DND-41 (cell line): ENCODE data around the gene DENND1A.

ENCODE experiments used
- ATAC-seq: fragments of 200-7000 bp; cut with Tn5 transposase; 3 replicates; pipeline ENCODE4 v1.9.1; 2021; ENCODE audit warnings: low read depth; ENCODE audit not compliant: insufficient read depth
- DNase-seq: peaks from one replicate; pipeline ENCODE4 v3.0.0-alpha.2; 2020
- H2AFZ ChIP-seq: 2 replicates; pipeline ENCODE4 v1.6.0; 2012; ENCODE audit warnings: low read depth, low read length
- H3K27ac ChIP-seq: 2 replicates; pipeline ENCODE4 v1.5.1; 2012; ENCODE audit warnings: low read length, inconsistent platforms
- H3K27me3 ChIP-seq: fragments of 200-600 bp; sonication (generic); 2 replicates; pipeline ENCODE4 v1.6.0; 2012; ENCODE audit warnings: low read length, mild to moderate bottlenecking, inconsistent platforms; ENCODE audit not compliant: insufficient read depth, poor library complexity
- H3K36me3 ChIP-seq: 2 replicates; pipeline ENCODE4 v1.5.1; 2012; ENCODE audit warnings: low read length, inconsistent platforms; ENCODE audit not compliant: insufficient read depth
- H3K4me1 ChIP-seq: 2 replicates; pipeline ENCODE4 v1.5.1; 2012; ENCODE audit warnings: mild to moderate bottlenecking, low read length; ENCODE audit not compliant: insufficient read depth
- H3K4me2 ChIP-seq: 2 replicates; pipeline ENCODE4 v1.6.0; 2012; ENCODE audit warnings: mild to moderate bottlenecking, moderate library complexity, low read length, inconsistent platforms; ENCODE audit not compliant: insufficient read depth
- H3K4me3 ChIP-seq, 2 experiments: fragments of 200-600 bp in 1 of 2; shearing (Covaris generic) in 1 of 2; 2 replicates each; pipeline ENCODE4 v1.5.1; 2012 to 2016; ENCODE audit warnings: inconsistent platforms in 2 of 2, low read length in 2 of 2, mild to moderate bottlenecking in 2 of 2, low read depth in 1 of 2, moderate library complexity in 1 of 2
- H3K79me2 ChIP-seq: 2 replicates; pipeline ENCODE4 v1.6.0; 2012; ENCODE audit warnings: low read length, inconsistent platforms; ENCODE audit not compliant: insufficient read depth
- H3K9ac ChIP-seq: 2 replicates; pipeline ENCODE4 v1.6.0; 2012; ENCODE audit warnings: low read depth, mild to moderate bottlenecking, inconsistent platforms, low read length, moderate library complexity
- H3K9me3 ChIP-seq: 2 replicates; pipeline ENCODE4 v1.5.1; 2012; ENCODE audit warnings: low read length, moderate library complexity, mild to moderate bottlenecking, inconsistent platforms; ENCODE audit not compliant: insufficient read depth, severe bottlenecking
- H4K20me1 ChIP-seq: 2 replicates; pipeline ENCODE4 v1.6.0; 2012; ENCODE audit warnings: low read length; ENCODE audit not compliant: insufficient read depth
- EZH2 ChIP-seq: IDR thresholded peaks from 3 replicates; pipeline ENCODE4 v1.6.1; 2012; ENCODE audit warnings: borderline replicate concordance, low read depth, mild to moderate bottlenecking, moderate library complexity, low read length, inconsistent platforms; ENCODE audit not compliant: severe bottlenecking
- TF ChIP-seq, protein P1 (sequence below): IDR thresholded peaks from 2 replicates; pipeline ENCODE4 v1.5.1; 2012; ENCODE audit warnings: borderline replicate concordance, low read length, moderate library complexity, mild to moderate bottlenecking; ENCODE audit not compliant: poor library complexity, severe bottlenecking; ENCODE audit errors: extremely low read depth

DENND1A gene

DNA sequence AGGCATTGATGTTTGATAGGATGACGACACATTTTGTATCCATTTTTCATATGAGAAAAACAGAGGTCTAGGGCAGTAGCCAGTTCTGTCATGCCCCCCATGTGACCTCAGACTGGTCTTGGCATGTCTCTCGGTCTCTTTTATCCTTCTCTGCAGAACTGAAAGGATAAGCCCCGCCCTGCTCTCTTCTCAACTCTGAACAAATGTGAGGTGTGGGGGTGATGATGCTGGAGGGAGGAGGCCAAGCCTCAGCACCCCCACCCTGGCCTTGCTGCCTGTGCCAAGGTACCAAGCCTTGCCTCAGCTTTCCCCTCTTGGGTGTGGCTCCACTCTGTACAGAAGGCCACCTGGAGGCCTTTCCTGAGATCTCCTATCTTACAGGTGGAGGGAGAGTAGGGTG, 593.5 kb downstream of the DENND1A start:
- no peak overlapping the region for H2AFZ ChIP-seq
- no peak for DNase-seq
- H3K4me3 ChIP-seq: no peak overlapping the region
- TF ChIP-seq, protein P1, sequence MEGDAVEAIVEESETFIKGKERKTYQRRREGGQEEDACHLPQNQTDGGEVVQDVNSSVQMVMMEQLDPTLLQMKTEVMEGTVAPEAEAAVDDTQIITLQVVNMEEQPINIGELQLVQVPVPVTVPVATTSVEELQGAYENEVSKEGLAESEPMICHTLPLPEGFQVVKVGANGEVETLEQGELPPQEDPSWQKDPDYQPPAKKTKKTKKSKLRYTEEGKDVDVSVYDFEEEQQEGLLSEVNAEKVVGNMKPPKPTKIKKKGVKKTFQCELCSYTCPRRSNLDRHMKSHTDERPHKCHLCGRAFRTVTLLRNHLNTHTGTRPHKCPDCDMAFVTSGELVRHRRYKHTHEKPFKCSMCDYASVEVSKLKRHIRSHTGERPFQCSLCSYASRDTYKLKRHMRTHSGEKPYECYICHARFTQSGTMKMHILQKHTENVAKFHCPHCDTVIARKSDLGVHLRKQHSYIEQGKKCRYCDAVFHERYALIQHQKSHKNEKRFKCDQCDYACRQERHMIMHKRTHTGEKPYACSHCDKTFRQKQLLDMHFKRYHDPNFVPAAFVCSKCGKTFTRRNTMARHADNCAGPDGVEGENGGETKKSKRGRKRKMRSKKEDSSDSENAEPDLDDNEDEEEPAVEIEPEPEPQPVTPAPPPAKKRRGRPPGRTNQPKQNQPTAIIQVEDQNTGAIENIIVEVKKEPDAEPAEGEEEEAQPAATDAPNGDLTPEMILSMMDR: no peak
- H4K20me1 ChIP-seq: no peaks in the 10 kb centered on the region
- no peaks in the 10 kb centered on the region for H3K36me3 ChIP-seq
- no peak overlapping the region for H3K4me2 ChIP-seq
- H3K9ac ChIP-seq: no peak overlapping the region
- no peaks in the 10 kb centered on the region for H3K4me1 ChIP-seq
- no peaks in the 10 kb centered on the region for H3K79me2 ChIP-seq
- no peaks in the 10 kb centered on the region for H3K27me3 ChIP-seq
- H3K9me3 ChIP-seq: no peaks in the 10 kb centered on the region
- H3K27ac ChIP-seq: no peak overlapping the region
- no peak for ATAC-seq

- Histone ChIP-seq H3K27me3 (no peaks in the 10 kb centered on the region), H3K9me3 (no peaks in the 10 kb centered on the region), H3K36me3 (no peaks in the 10 kb centered on the region), H3K4me1 (no peaks in the 10 kb centered on the region), H2AFZ (no peak overlapping the region), H3K27ac (no peak overlapping the region), H4K20me1 (no peaks in the 10 kb centered on the region), H3K4me2 (no peak overlapping the region), H3K9ac (no peak overlapping the region), H3K4me3 (no peak overlapping the region), H3K79me2 (no peaks in the 10 kb centered on the region)
- DNase-seq (no peak), ATAC-seq (no peak)
- TF ChIP-seq EZH2: no peak
- TF ChIP-seq, protein P1: no peak
Measured at GRCh38 chr9:123335986-123336329, 594.0 kb downstream of the DENND1A start.

DNA sequence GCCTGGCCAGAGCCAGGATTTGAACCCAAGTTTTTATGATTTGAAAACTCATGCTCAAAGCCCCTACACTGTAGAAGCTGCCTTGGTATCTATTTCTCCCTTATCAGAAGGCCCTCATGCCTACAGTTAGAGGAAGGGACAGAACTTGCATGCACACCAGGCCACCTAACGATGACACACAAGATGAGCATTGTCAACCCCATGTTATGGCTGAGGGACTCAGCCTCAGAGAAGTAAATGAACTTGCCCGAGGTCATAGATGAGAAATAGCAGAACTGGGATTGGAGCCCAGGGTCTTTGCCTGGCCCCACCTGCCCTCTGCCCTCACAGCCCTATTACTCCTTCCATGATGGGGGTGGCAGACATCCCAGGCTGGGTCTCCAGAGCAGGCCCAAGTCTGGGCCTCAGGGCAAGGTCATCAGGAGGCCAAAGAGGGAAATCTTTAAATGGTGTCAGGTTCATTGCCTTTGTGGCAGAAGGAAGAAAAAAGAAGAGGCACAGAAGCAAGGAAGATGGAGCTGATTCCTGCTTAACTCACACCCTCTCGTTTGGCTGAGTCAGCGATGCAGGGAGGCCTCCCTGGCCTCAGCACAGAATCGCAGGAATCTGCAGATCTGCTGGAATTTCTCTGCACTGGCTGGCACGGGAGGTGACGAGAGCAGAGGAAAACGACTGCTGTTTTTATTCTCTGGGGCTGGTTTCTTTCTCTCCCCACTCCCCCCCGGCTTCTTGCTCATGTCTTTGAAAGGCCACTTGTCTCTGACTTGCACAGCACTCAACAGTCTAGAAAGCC, 594.5 kb downstream of the DENND1A start:
- Histone ChIP-seq H3K27ac (no peak overlapping the region), H4K20me1 (no peaks in the 10 kb centered on the region), H3K4me2 (no peak overlapping the region), H3K4me1 (no peaks in the 10 kb centered on the region), H3K36me3 (no peaks in the 10 kb centered on the region), H2AFZ (no peak overlapping the region), H3K79me2 (no peaks in the 10 kb centered on the region), H3K27me3 (no peaks in the 10 kb centered on the region), H3K4me3 (no peak overlapping the region), H3K9ac (no peak overlapping the region), H3K9me3 (no peaks in the 10 kb centered on the region)
- ATAC-seq (no peak), DNase-seq (no peak)
- TF ChIP-seq, protein P1: no peak
- TF ChIP-seq EZH2: no peak
